ENCODE measurements around the gene CNN1.

GRCh38 chr19:11551603-11552235, 13.1 kb downstream of the CNN1 start:
- TF ChIP-seq CTCF (IDR thresholded peaks at IDR 0.05) (no peak), POLR2A (IDR thresholded peaks at IDR 0.05) (no peak)

Measured in body of pancreas (tissue), 4 donors.